Kidney capillary endothelial cell (primary cell): ENCODE results near the gene PRKCD.

Source experiments
- DNase-seq: peaks from one replicate; pipeline ENCODE4 v3.0.0-alpha.2; 2018; ENCODE audit warnings: low spot score

The PRKCD gene

GRCh38 chr3:53190659-53191058 is 29.6 kb downstream of the PRKCD start:
- DNase-seq: no peak

DNA sequence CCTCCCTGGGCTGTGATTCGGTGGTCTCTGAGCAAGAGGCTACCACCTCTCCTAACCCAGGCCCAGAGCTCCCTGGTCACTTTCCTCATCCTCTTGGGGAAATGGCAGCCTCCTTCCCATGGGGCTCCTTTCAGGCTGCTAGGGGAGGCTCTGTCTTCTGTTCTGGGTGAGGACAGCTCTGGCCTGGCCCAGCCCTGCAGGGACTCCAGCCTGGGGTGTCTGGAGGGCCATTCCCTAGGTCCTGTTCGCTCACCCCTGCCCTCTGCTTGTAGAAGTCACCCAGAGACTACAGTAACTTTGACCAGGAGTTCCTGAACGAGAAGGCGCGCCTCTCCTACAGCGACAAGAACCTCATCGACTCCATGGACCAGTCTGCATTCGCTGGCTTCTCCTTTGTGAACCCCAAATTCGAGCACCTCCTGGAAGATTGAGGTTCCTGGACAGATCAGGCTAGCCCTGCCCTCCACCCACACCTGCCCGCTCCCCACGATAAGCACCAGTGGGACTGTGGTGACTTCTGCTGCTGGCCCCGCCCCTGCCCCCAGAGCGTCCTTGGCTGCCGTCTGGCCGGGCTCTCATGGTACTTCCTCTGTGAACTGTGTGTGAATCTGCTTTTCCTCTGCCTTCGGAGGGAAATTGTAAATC is 30.9 kb downstream of the PRKCD start:
- no peak for DNase-seq

- no peak for DNase-seq
These were observed 31.6 kb downstream of the PRKCD start for GRCh38 chr3:53192608-53193007.

DNA sequence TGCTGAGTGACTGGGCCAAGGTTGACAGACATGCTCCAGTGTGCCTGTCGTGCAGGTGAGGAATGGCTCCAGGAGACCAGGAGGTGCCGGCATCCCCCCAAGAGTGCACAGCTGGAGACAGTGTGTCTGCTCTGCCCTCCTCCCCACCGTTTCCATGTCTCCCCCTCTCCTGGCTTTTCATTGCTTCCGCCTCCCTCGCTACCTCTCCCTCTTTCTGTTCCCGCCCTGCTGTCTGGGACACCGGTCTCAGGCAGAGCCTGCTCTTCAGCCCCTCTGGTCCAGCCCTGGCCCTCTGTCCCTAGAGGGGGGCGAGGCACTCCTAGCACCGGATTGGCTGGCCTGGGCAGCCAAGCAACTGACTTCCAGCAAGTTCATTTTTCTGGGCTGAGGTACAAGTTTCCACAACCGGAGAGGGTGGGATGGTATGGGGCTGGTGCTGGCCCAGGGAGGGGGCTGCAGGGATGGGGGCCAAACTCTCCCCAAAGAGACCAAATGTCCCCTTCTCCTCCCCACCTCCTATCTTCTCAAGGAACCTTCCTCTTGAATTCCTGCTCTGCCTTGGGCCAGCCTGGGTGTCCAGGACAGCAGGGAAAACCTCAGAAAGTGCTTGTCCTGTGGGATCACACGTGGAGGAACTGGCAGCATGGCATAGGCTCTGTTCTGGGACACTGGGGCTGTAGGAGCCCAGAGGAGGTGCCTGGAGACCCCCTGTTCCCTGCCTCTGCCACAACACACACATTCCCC is 32.6 kb downstream of the PRKCD start:
- no peak for DNase-seq

DNA sequence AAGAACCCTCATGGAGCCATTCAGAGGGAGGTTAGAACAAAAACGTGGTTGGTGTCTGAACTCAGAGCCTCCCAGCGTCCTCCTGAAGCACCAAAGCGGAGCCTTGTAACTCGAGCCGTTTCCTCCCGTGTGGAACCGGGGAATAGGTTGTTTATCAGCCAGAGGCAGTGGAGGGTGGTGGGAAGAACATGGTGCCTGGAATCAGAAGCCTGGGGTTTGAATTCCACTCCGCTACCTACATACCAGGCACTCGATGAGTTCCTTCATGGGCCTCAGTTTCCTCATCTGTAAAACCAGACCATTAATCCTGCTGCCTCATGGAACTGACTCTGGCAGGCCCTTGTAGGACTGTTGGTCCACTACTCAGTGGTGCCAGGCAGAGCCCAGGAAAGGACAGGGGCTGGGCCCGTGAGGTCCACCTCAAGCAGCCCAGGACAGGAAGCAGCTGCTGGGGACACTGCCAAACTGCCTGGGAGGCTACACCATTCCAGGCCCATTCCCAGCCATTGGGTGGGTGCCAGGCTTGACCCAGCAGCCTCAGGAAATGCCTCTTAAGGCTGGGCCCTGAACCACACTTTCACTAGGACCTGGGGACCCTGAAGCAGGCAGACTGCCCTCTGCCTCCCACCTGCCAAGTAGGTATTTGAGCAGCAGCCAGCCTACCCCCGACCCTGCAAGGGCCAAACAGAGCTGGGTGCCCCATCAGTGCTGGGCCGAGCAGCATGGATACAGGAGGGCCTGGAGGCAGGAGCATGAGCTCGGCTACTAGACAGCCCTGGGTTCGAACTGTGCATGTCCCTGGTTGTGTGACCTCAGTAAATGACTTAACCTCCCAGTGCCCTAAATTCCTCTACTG is 33.4 kb downstream of the PRKCD start:
- DNase-seq: no peak

- no peak for DNase-seq
These were observed 34.0 kb downstream of the PRKCD start for GRCh38 chr3:53195066-53195450.

DNA sequence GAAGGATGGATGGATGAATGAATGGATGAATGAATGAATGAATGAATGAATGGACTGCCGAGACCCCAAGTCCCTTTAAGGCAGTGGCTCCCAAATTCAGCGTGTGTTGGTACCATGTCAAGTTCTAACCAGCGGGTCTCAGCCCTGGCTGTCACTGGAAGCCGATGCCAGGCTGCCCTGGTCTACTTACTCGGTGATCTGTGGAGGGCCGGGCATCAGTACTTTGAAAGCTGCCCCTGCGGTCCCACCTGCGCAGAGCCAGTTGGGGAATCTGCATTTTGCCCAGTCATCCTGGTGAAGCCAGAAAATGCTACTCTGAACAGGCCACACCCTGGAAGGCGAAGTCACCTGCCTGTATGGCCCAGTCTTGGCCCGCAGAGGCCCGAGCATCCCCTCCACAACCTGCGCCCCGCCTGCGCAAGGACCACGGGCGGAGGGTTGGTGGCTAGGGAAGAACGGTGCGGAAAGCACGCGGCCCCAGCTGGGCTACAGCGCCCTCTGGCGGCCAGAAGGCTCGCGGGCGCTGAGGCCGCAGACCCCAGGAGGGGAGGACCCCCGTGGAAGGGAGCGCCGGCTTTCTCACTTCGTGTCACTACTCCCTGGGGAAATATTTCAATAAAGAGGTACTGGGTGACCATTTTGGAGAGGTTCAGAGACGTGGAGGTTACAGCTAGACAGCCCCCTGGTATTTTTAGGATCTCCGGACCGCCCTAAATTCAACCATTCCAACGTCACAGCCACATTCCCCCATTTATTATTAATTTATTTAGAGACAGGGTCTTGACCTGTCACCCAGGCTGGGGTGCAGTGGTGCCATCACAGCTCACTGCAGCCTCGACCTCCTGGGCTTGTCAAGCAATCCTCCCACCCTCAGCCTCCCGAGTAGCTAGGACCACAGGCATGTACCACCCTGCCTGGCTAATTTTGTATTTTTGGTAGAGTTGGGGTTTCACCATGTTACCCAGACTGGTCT is 34.9 kb downstream of the PRKCD start:
- peak; percentile 50 for DNase-seq

DNA sequence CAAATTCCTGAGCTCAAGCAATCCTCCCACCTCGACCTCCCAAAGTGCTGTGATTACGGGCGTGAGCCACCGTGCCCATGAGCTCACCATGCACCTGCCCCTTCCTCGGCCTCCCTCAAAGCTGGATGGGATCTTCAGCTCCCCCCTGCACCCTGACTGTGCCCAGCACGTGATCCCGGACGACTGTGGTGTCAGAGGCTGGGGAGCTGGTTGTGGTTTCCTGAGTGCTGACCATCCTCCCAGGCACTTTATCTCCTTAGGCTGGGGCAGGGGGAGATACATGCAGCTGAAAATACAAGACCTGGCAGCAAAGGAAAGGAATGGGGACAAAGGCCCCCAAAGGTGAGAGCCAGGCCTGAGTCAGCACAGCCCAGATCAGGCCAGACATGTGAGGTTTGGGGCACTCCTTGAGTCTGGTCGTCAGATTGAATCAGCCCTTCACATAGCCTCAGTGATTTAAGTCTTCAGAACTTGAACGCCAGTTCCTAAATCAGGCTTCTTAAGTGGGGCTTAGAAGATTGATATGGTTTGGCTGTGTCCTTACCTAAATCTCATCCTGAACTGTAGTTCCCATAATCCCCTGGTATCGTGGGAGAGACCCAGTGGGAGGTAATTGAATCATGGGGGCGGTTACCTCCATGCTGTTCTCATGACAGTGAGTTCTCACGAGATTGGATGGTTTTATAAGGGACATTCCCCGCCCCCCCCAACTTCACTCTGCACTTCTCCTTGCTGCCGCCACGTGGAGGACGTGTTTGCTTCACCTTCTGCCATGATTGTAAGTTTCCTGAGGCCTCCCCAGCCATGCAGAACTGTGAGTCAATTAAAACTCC is 35.8 kb downstream of the PRKCD start:
- DNase-seq: peak; percentile 23

DNA sequence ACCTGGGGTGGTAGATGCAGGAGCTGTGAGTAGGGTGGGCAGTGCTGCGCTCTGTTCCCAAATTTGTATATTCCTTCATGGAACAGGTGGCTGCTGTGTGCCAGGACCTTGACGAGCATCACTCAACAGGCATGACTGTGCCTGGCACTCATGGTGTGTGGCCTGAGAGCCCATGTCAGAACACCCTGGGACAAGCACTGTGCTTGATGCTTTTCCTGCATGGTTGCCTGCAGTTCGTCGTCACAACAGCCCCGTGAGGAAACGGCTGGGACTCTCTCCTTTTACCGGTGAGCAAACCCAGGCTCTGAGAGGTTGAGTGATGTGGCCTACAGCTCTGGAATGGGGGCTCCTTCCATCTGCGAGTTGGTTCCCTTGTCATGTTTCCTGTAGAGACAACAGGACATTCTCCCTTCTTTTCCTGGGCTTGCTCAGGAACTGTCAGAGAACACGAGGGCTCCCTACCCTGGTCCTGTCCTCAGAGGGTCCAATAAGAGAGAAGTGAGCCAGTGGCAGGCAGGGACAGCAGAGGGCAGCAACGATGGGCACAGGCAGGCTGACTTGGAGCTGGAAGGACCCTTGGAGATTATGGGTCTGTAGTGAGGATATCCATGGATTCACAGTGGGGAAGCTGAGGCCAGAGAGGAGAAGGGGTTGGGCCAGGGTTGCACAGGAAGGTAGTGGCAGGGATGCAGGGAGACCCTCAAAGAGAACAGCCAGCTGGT is 37.4 kb downstream of the PRKCD start:
- no peak for DNase-seq

DNA sequence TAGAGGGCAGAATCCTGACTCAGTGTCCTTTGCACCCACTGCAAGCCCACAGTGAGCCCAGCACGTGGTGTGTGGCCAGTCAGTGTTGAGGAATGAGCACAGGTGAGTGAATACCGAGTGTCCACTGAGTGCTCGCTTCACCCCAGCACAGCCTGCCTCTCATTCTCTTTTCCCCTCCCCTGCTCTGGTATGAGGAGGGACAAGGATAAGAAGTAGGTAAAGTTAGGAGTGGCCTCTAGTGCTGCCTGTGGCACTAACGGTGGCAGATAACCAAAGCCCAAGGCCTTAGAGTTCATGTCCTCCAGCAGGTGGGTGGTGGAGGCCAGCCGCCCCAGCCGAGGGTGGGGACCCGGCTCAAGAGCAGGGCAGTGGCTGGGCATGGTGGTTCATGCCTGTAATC is 38.0 kb downstream of the PRKCD start:
- no peak for DNase-seq

GRCh38 chr3:53199834-53200233 is 38.8 kb downstream of the PRKCD start:
- no peak for DNase-seq

DNA sequence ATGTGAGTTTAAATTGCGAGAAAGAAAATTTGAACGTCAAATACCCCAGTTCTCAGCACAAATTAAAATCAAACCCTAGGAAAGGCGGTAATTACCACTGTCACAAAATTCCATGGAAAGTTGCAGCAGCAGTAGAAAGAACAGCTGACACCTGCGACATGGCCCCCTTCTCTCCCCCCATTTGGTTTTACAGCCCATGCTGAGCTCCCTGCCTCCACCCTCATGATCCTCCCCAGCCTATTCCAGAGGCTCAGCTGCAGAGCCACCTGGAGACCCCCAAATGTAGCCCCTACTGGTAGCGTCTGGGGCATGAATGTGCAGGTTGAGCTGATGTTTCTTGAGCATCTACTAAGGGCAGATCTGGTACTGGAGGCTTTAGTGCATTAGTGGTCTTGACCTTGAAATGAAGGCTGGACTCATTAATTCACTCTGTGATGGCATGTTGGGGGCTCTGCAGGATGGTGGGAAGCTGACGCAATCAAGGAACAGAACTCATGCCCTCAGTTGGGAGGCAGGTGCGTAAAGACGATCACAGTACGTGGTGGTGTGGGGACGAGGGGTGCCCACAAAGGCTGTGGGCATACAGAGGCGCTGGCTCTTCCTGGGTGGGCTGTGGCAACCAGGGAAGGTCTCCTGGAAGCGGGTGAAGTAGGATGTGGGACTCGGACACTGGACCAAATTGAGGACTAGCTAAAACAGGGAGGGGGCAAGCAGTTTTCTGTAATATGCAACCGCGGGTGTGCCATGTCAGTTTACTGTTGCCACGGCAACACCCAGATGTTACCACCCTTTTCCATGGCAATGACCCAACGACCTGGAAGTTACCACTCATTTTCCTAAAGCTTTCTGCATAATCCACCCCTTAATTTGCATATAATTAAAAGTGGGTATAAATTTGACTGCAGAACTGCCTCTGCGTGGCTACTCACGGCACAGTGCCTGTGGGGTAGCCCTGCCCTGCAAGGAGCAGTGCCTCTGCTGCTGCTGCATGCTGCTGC is 39.8 kb downstream of the PRKCD start:
- no peak for DNase-seq

GRCh38 chr3:53202331-53203015 is 41.5 kb downstream of the PRKCD start:
- DNase-seq: no peak

DNA sequence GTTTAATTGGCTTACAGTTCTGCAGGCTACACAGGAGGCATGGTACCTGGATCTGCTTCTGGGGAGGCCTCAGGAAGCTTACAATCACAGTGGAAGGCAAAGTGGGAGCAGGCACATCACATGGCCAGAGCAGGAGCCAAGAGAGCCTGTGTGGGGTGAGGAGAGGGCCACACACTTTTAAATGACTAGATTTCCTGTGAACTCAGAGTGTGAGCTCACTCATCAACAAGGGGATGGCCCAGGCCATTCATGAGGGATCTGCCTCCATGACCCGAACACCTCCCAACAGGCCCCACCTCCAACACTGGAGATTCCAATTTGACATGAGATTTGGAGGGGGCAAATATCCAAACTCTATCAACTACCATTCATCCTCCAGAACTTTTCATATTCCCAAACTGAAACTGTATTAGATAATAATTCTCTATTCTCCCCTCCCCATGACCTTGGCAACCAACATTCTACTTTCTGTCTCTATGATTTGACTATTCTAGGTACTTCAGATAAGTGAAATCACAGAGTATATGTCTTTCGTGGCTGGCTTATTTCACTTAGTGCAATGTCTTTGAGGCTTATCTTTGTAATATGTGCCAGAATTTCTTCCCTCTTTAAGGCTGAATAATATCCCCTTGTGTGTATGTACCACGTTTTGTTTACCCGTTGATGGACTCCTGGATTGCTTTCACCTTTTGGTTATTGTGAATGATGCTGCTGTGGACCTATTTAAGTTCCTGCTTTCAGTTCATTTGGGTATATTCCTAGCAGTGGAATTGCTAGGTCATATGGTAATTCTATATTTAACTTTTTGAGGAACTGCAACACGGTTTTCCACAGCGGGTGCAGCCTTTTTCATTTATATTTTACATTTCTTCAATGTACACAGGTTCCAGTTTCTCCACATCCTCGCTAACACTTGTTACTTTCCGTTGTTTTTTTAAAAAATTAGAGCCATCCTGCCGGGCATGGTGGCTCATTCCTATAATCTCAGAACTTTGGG is 51.0 kb downstream of the PRKCD start:
- DNase-seq: no peak

GRCh38 chr3:53213276-53213675 is 52.3 kb downstream of the PRKCD start:
- no peak for DNase-seq

- no peak for DNase-seq
These were observed 54.8 kb downstream of the PRKCD start for GRCh38 chr3:53215816-53216215.

- no peak for DNase-seq
These were observed 55.7 kb downstream of the PRKCD start for GRCh38 chr3:53216723-53217122.
